K562 (cell line): ENCODE data around the gene CRELD2. TPM values are rescaled to one million over a fixed set of nuclear protein-coding genes. Genes with fewer than 3 reads are reported as not detected.

Experiments
- ATAC-seq: fragments of 200-7000 bp; cut with Tn5 transposase; 3 replicates; pipeline ENCODE4 v1.9.1; 2020; ENCODE audit warnings: moderate library complexity
- BruUV-seq: library from RNA; stranded (reverse); fragments of 400-500 nt; replicated peaks from 2 replicates; lab custom pipeline; 2021; lab: Mats Ljungman, UMichigan
- CTCF ChIA-PET: fragments of 300-600 bp; formaldehyde crosslinking; extraction: SDS; loops from one replicate; lab custom pipeline; 2021; ENCODE audit warnings: low intra/inter-chr PET ratio; lab: Yijun Ruan, JAX
- POLR2A ChIA-PET: fragments of 300-600, 350-650 bp; sonication (Branson Sonifier 250); formaldehyde crosslinking; extraction: SDS; loops from one replicate; lab custom pipeline; 2021; ENCODE audit warnings: antibody characterized with exemption, inconsistent platforms; lab: Yijun Ruan, JAX
- DNase-seq, 4 experiments: peaks; one replicate each; pipeline versions ENCODE4 v3.0.0 to v3.0.0-alpha.2; 2011 to 2018; ENCODE audit warnings: low spot score in 3 of 4, mixed read lengths in 3 of 4; ENCODE audit errors: extremely low read depth in 1 of 4
- FAIRE-seq: peaks from 2 replicates; lab custom pipeline; 2011; peaks lifted over from hg19 to GRCh38; lab: Jason Lieb, UNC
- H2AFZ ChIP-seq: 2 replicates; pipeline ENCODE4 v1.6.0; 2011; ENCODE audit warnings: low read depth, low read length, control low read depth, inconsistent platforms
- H3K27ac ChIP-seq: fragments of 200-600 bp; 3 replicates; pipeline ENCODE4 v1.8.0; 2011; ENCODE audit warnings: low read depth, mild to moderate bottlenecking, control low read depth, inconsistent platforms, low read length, moderate library complexity, mixed read lengths; ENCODE audit errors: extremely low read depth
- H3K27me3 ChIP-seq, 2 experiments: fragments of 300-600 bp in 1 of 2; 2 replicates in 1 of 2; 3 replicates in 1 of 2; pipeline versions ENCODE4 v1.6.0 to v1.8.0; 2011; ENCODE audit warnings: inconsistent platforms in 2 of 2, low read length in 2 of 2, mild to moderate bottlenecking in 1 of 2, mixed read lengths in 1 of 2, moderate library complexity in 1 of 2; ENCODE audit not compliant: control insufficient read depth in 2 of 2, insufficient read depth in 2 of 2
- H3K36me3 ChIP-seq: fragments of 300-600 bp; 3 replicates; pipeline ENCODE4 v1.8.0; 2011; ENCODE audit warnings: mild to moderate bottlenecking, low read length, inconsistent platforms; ENCODE audit not compliant: control insufficient read depth, insufficient read depth
- H3K4me1 ChIP-seq, 2 experiments: fragments of 200-600 bp in 1 of 2; replicated peaks in 1 of 2; 2 replicates in 1 of 2; 3 replicates in 1 of 2; pipeline versions ENCODE4 v1.5.1 to v1.8.0; 2011; ENCODE audit warnings: inconsistent platforms in 2 of 2, low read length in 2 of 2, mild to moderate bottlenecking in 1 of 2, mixed read lengths in 1 of 2, moderate library complexity in 1 of 2; ENCODE audit not compliant: control insufficient read depth in 2 of 2, insufficient read depth in 2 of 2
- H3K4me2 ChIP-seq: 2 replicates; pipeline ENCODE4 v1.6.1; 2011; ENCODE audit warnings: low read length, control low read depth, inconsistent platforms, mixed read lengths; ENCODE audit not compliant: insufficient read depth
- H3K4me3 ChIP-seq: fragments of 200-600 bp; sonication (generic), shearing (Covaris generic); 2 replicates; pipeline ENCODE4 v1.5.1; 2016; ENCODE audit warnings: control low read depth, inconsistent platforms
- H3K79me2 ChIP-seq: fragments of 200-600 bp; 3 replicates; pipeline ENCODE4 v1.8.0; 2011; ENCODE audit warnings: low read length, inconsistent platforms; ENCODE audit not compliant: control insufficient read depth, insufficient read depth
- H3K9ac ChIP-seq, 2 experiments: 2 replicates each; pipeline versions ENCODE4 v1.6.0 to v1.6.1; 2011; ENCODE audit warnings: low read depth in 2 of 2, low read length in 2 of 2, control low read depth in 1 of 2, inconsistent platforms in 1 of 2, mild to moderate bottlenecking in 1 of 2, mixed read lengths in 1 of 2; ENCODE audit not compliant: insufficient read depth in 1 of 2
- H3K9me1 ChIP-seq: one replicate; pipeline ENCODE4 v1.6.0; 2011; ENCODE audit warnings: inconsistent platforms, mild to moderate bottlenecking, low read length, moderate library complexity; ENCODE audit not compliant: control insufficient read depth, insufficient read depth
- H3K9me3 ChIP-seq: replicated peaks from 2 replicates; pipeline ENCODE4 v1.5.1; 2011; ENCODE audit warnings: low read depth, low read length, inconsistent platforms; ENCODE audit not compliant: control insufficient read depth, insufficient read depth
- H4K20me1 ChIP-seq: replicated peaks from 2 replicates; pipeline ENCODE4 v1.6.1; 2011; ENCODE audit warnings: low read length, inconsistent platforms, mixed read lengths; ENCODE audit not compliant: control insufficient read depth, insufficient read depth
- HES1 ChIP-seq: fragments of 450-650 bp; IDR thresholded peaks from 2 replicates; pipeline ENCODE4 v1.6.1; 2016; ENCODE audit warnings: low read depth, mild to moderate bottlenecking, moderate library complexity
- MAFG ChIP-seq: fragments of 450-650 bp; conservative IDR thresholded peaks from 2 replicates; pipeline ENCODE4 v1.6.1; 2016; ENCODE audit warnings: missing genetic modification characterization, missing compliant biosample characterization
- SMAD3 ChIP-seq: fragments of 450-650 bp; formaldehyde crosslinking; conservative IDR thresholded peaks from 2 replicates; pipeline ENCODE4 v1.4.0; 2020; ENCODE audit warnings: mild to moderate bottlenecking
- UBTF ChIP-seq, 2 experiments: IDR thresholded peaks; 2 replicates each; pipeline ENCODE4 v1.6.1; 2012; ENCODE audit warnings: improper control_type of control experiment in 2 of 2, low read depth in 2 of 2, low read length in 2 of 2, borderline replicate concordance in 1 of 2
- USF2 ChIP-seq: sonication (generic); formaldehyde crosslinking; IDR thresholded peaks from 2 replicates; pipeline ENCODE4 v1.5.0; 2020; ENCODE audit warnings: missing genetic modification reagents
- XRCC4 ChIP-seq: IDR thresholded peaks from one replicate; pipeline ENCODE4 v1.6.1; 2011; ENCODE audit not compliant: insufficient read depth, insufficient read length; ENCODE audit errors: extremely low read depth
- XRCC5 ChIP-seq: fragments of 200-400 bp; formaldehyde crosslinking; IDR thresholded peaks from 2 replicates; pipeline ENCODE4 v1.6.1; 2017; ENCODE audit warnings: low read depth, mild to moderate bottlenecking, low read length
- ZNF282 ChIP-seq: sonication (generic); formaldehyde crosslinking; IDR thresholded peaks from 2 replicates; pipeline ENCODE4 v1.8.1; 2023; ENCODE audit warnings: missing genetic modification reagents
- whole genome bisulfite sequencing: fragments of 100-300 bp; shearing (Covaris generic); methylation state at CpG from one replicate; pipeline ENCODE4 v1.1.6; 2016; ENCODE audit warnings: low coverage, mixed read lengths; ENCODE audit not compliant: insufficient coverage; ENCODE audit errors: missing lambda C conversion rate; 5-methylcytosine and 5-hydroxymethylcytosine counted together
- in situ Hi-C: fragments of 300-500 bp; cut with MboI; formaldehyde crosslinking; loops from 4 replicates; pipeline ENCODE4 v1.15.0; 2018; ENCODE audit warnings: inconsistent platforms, mixed read lengths
- intact Hi-C: fragments of 100-400 bp; cut with micrococcal nuclease; formaldehyde crosslinking; loops from 2 replicates; pipeline ENCODE4 v1.14.2; 2022
- polyA plus RNA-seq, 8 experiments: library from polyadenylated mRNA; depleted of rRNA in 4 of 8; stranded (reverse) in 5 of 8; unstranded in 3 of 8; fragments of >200 nt; fragmentation: Nextera tagmentation in 2 of 8; fragmentation: Illumina TruSeq in 1 of 8; extraction: Ambion mirVana in 2 of 8; extraction: Trizol in 1 of 8; gene quantifications; 2 replicates each; pipeline versions ENCODE4 v1.2.1 to v1.2.3, GENCODE V29; 2011 to 2014; ENCODE audit warnings: inconsistent platforms in 1 of 8, missing spikeins in 1 of 8
- total RNA-seq, 7 experiments: library from RNA; depleted of rRNA in 6 of 7; stranded (reverse); fragments of >200 nt in 6 of 7; fragmentation: Illumina TruSeq in 2 of 7; extraction: Trizol in 2 of 7; gene quantifications; 2 replicates each; pipeline versions ENCODE4 v1.2.1 to v1.2.3, GENCODE V29; 2011 to 2021; ENCODE audit warnings: low replicate concordance in 1 of 7
- TF ChIP-seq, protein P1 (sequence below), 2 experiments: fragments of 450-650 bp in 1 of 2; sonication (generic) in 1 of 2; formaldehyde crosslinking in 1 of 2; IDR thresholded peaks; 2 replicates each; pipeline versions ENCODE4 v1.7.1 to v1.9.0; 2016 to 2022; ENCODE audit warnings: inconsistent platforms in 1 of 2, mild to moderate bottlenecking in 1 of 2, missing genetic modification reagents in 1 of 2

CRELD2 gene
- total and polyA plus RNA-seq, 9 of the 15 experiments (the other 6 are each of a cell fraction or from before 2014, with no cell fraction given): 0.96 to 25.3 (median 8.8) TPM

- Histone ChIP-seq H3K4me2 (no peak overlapping the region), H3K27ac (no peak overlapping the region), H3K4me1 (peaks cover 0 to 4% of the 10 kb centered on the region in 2 experiments; a peak in 1 of 5 replicates), H3K9ac (no peak overlapping the region), H3K79me2 (peaks cover 42% of the 10 kb centered on the region), H3K9me1 (no peaks in the 10 kb centered on the region), H3K36me3 (peaks cover 32% of the 10 kb centered on the region; the same call in 2 of the 3 replicates), H3K27me3 (no peaks in the 10 kb centered on the region), H3K9me3 (peaks cover 3% of the 10 kb centered on the region), H2AFZ (no peak overlapping the region), H3K4me3 (no peak overlapping the region), H4K20me1 (no peaks in the 10 kb centered on the region)
- in situ Hi-C loops (no loop called here), intact Hi-C loops (no loop called here)
- FAIRE-seq (no peak), ATAC-seq (no peak), DNase-seq (no peak)
- ChIA-PET CTCF (no interaction called here), POLR2A (interaction anchor here (1.1 to 2.3 kb wide), 2 partner anchors 8 to 240 kb away, joined by 3 to 6 read pairs; no protein-coding TSS in a partner anchor)
- 94% methylated on average over 7 of the region's 20 CpGs for WGBS
- no TSS peak for BruUV-seq
- no peak for TF ChIP-seq MAFG (tag)
- no peak for TF ChIP-seq USF2 (CRISPR knock-in tag)
- TF ChIP-seq, protein P1, sequence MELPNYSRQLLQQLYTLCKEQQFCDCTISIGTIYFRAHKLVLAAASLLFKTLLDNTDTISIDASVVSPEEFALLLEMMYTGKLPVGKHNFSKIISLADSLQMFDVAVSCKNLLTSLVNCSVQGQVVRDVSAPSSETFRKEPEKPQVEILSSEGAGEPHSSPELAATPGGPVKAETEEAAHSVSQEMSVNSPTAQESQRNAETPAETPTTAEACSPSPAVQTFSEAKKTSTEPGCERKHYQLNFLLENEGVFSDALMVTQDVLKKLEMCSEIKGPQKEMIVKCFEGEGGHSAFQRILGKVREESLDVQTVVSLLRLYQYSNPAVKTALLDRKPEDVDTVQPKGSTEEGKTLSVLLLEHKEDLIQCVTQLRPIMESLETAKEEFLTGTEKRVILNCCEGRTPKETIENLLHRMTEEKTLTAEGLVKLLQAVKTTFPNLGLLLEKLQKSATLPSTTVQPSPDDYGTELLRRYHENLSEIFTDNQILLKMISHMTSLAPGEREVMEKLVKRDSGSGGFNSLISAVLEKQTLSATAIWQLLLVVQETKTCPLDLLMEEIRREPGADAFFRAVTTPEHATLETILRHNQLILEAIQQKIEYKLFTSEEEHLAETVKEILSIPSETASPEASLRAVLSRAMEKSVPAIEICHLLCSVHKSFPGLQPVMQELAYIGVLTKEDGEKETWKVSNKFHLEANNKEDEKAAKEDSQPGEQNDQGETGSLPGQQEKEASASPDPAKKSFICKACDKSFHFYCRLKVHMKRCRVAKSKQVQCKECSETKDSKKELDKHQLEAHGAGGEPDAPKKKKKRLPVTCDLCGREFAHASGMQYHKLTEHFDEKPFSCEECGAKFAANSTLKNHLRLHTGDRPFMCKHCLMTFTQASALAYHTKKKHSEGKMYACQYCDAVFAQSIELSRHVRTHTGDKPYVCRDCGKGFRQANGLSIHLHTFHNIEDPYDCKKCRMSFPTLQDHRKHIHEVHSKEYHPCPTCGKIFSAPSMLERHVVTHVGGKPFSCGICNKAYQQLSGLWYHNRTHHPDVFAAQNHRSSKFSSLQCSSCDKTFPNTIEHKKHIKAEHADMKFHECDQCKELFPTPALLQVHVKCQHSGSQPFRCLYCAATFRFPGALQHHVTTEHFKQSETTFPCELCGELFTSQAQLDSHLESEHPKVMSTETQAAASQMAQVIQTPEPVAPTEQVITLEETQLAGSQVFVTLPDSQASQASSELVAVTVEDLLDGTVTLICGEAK (IDR thresholded peaks at IDR 0.05): no peak
- TF ChIP-seq, protein P1 (CRISPR knock-in tag; IDR thresholded peaks at IDR 0.05): no peak
- no peak for TF ChIP-seq XRCC5
- TF ChIP-seq HES1: no peak
- TF ChIP-seq ZNF282 (CRISPR knock-in tag): no peak
- no peak for TF ChIP-seq SMAD3
- TF ChIP-seq UBTF (IDR thresholded peaks at IDR 0.05; ENCODE audit: borderline replicate concordance in 1 of 2, low read depth in 2 of 2, low read length in 2 of 2): no peak
- no peak for TF ChIP-seq XRCC4
These were observed 38.2 kb upstream of the CRELD2 start for GRCh38 chr22:49880281-49880680.
